Measurements from ENCODE around the gene BRSK1.

BRSK1 gene

DNA sequence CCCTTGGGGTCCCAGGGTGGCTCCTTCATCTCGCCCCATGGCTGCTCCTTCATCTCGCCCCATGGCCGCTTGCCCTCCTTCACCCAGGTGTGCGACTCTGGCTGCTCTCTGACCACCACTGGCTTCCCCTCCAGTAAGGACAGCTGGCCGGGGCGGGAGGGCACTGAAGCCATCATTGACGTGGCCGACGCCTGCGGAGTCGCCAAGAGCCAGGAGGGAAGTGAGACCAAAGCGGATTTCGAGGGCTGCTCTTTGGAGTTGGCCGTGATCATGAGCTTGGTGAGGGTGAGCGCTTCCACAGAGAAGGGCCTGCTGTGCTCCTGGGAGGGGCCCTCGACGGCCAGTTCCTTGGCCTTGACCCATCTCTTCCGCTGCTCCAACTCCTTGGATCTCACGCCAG is 74.7 kb downstream of the BRSK1 start:
- no peak overlapping the region for H3K27ac ChIP-seq
- TF ChIP-seq, protein P1, sequence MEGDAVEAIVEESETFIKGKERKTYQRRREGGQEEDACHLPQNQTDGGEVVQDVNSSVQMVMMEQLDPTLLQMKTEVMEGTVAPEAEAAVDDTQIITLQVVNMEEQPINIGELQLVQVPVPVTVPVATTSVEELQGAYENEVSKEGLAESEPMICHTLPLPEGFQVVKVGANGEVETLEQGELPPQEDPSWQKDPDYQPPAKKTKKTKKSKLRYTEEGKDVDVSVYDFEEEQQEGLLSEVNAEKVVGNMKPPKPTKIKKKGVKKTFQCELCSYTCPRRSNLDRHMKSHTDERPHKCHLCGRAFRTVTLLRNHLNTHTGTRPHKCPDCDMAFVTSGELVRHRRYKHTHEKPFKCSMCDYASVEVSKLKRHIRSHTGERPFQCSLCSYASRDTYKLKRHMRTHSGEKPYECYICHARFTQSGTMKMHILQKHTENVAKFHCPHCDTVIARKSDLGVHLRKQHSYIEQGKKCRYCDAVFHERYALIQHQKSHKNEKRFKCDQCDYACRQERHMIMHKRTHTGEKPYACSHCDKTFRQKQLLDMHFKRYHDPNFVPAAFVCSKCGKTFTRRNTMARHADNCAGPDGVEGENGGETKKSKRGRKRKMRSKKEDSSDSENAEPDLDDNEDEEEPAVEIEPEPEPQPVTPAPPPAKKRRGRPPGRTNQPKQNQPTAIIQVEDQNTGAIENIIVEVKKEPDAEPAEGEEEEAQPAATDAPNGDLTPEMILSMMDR (IDR thresholded peaks at IDR 0.05): no peak
- no peaks in the 10 kb centered on the region for H3K36me3 ChIP-seq
- peaks cover 51% of the 10 kb centered on the region for H3K27me3 ChIP-seq
- no peaks in the 10 kb centered on the region for H3K9me3 ChIP-seq
- H3K4me3 ChIP-seq (ENCODE audit: low read depth in 1 of 2, low read length in 1 of 2): no peak overlapping the region
- H3K4me1 ChIP-seq (ENCODE audit: control insufficient read depth in 1 of 2, insufficient read depth in 1 of 2, low read depth in 1 of 2, low read length in 1 of 2): peaks cover 3 to 12% of the 10 kb centered on the region in 2 experiments

DNA sequence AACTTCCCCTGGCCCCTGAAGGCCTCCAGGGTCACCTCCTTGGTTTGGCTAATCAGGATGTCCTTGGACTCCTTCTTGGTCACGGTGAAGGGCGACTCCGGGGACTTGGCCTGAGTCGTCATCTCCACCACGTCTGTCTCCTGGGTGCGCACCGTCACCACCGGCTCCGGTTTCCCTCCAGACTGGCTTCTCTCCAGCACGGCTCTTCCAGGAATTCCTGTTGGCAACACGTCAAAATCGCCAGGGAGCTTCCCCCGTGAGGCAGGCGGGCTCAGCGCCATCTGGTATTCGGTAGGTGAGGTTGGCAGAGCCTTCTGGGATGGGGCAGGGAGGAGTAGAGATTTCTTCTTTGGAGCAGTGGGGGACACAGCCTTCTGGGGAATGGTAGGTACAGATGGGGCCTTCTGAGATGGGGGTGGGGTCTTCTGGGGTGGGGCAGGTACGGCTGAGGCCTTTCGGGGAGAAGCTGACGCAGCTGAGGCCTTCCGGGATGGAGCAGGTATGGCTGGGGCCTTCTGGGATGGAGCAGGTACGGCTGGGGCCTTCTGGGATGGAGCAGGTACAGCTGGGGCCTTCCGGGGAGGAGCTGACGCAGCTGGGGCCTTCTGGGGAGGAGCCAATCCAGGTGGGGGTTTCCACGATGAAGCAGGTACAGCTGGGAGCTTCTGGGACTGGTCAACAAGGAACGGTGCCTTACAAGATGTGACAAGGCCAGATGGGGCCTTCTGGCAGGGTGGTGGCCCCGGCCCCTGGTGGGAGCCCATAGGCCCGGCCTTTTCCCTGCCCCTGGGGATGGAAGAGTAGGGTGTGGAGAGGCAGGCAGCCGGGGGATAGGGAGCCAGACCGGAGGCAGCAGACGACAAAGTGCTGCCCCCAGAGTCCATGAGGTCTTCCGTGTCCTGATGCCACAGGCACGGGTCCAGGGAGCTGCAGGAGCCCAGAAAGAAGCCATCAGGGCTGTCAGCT is 75.4 kb downstream of the BRSK1 start:
- TF ChIP-seq, protein P1 (IDR thresholded peaks at IDR 0.05): no peak
- H3K4me3 ChIP-seq (ENCODE audit: low read depth in 1 of 2, low read length in 1 of 2): no peak overlapping the region

DNA sequence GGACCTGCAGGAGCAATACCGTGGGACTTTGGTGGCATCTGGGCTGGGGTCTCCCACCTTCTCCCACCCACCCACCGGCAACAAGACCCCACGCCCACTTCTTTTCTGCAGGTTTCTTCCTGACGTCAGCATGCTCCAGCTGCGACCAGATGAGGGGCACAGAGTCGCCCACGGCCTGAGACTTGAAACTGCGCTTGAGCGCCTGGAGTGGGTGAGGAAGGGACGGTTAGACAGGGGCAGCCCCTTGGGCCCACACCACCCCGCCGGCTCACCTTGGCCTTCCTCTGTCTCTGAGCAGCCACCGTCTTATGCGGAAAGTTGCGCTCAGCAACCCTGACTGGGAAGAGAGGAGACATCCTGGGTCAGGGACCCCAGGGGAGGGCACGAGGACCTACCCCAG is 77.1 kb downstream of the BRSK1 start:
- peaks cover 41% of the 10 kb centered on the region for H3K27me3 ChIP-seq
- H3K27ac ChIP-seq: no peak overlapping the region
- TF ChIP-seq, protein P1 (IDR thresholded peaks at IDR 0.05): no peak
- no peaks in the 10 kb centered on the region for H3K4me1 ChIP-seq (ENCODE audit: control insufficient read depth in 1 of 2, insufficient read depth in 1 of 2, low read depth in 1 of 2, low read length in 1 of 2)
- no peak overlapping the region for H3K4me3 ChIP-seq (ENCODE audit: low read depth in 1 of 2, low read length in 1 of 2)
- no peaks in the 10 kb centered on the region for H3K36me3 ChIP-seq
- no peaks in the 10 kb centered on the region for H3K9me3 ChIP-seq

More for the DNA sequence above, 75.4 kb downstream of the BRSK1 start:
- peaks cover 47% of the 10 kb centered on the region for H3K27me3 ChIP-seq
- H3K36me3 ChIP-seq: no peaks in the 10 kb centered on the region
- peaks cover 0 to 5% of the 10 kb centered on the region in 2 experiments for H3K4me1 ChIP-seq (ENCODE audit: control insufficient read depth in 1 of 2, insufficient read depth in 1 of 2, low read depth in 1 of 2, low read length in 1 of 2)
- H3K9me3 ChIP-seq: no peaks in the 10 kb centered on the region
- H3K27ac ChIP-seq: no peak overlapping the region
